ENCODE results near the gene TESK2.
"Not testable (repeated sequence)": the region's sequence is repeated elsewhere in the genome, so short reads cannot be mapped to it uniquely, and the experiment has no call there.

TESK2 gene

GRCh38 chr1:45510036-45510971 is 19.3 kb upstream of the TESK2 start:
- DNase-seq = no peak

- no peak for DNase-seq
Measured at GRCh38 chr1:45508295-45509151, 17.6 kb upstream of the TESK2 start.

GRCh38 chr1:45507893-45508292 is 16.9 kb upstream of the TESK2 start:
- no peak for DNase-seq

- no peak for DNase-seq
Measured at GRCh38 chr1:45507195-45507594, 16.2 kb upstream of the TESK2 start.

GRCh38 chr1:45503462-45504360 is 12.7 kb upstream of the TESK2 start:
- no peak for DNase-seq

GRCh38 chr1:45501505-45501859 is 10.5 kb upstream of the TESK2 start:
- no peak for DNase-seq

GRCh38 chr1:45499415-45499769 is 8.4 kb upstream of the TESK2 start:
- DNase-seq = no peak

GRCh38 chr1:45498279-45498678 is 7.3 kb upstream of the TESK2 start:
- DNase-seq = no peak

GRCh38 chr1:45493116-45493697 is 2.2 kb upstream of the TESK2 start:
- peak; percentile 35 for DNase-seq

- DNase-seq = no peak
Measured at GRCh38 chr1:45492691-45493090, 1.7 kb upstream of the TESK2 start.

- no peak for DNase-seq
Measured at GRCh38 chr1:45491487-45492260, 711 bp upstream of the TESK2 start.

GRCh38 chr1:45490121-45490625 is 790 bp downstream of the TESK2 start:
- DNase-seq = no peak

GRCh38 chr1:45489379-45489778 is 1.6 kb downstream of the TESK2 start:
- DNase-seq = not testable (repeated sequence)

- DNase-seq = no peak
Measured at GRCh38 chr1:45488666-45489377, 2.1 kb downstream of the TESK2 start.

GRCh38 chr1:45485949-45486348 is 5.0 kb downstream of the TESK2 start:
- no peak for DNase-seq

GRCh38 chr1:45479039-45479748 is 11.8 kb downstream of the TESK2 start:
- DNase-seq = no peak

- peak; percentile 15 for DNase-seq
Measured at GRCh38 chr1:45478121-45478814, 12.7 kb downstream of the TESK2 start.

- DNase-seq = peak; percentile 57
Measured at GRCh38 chr1:45477646-45478045, 13.3 kb downstream of the TESK2 start.

- not testable (repeated sequence) for DNase-seq
Measured at GRCh38 chr1:45474194-45474593, 16.8 kb downstream of the TESK2 start.

All from NCI-H1105 (cell line).